ENCODE results near the gene RBP5.

The RBP5 gene

DNA sequence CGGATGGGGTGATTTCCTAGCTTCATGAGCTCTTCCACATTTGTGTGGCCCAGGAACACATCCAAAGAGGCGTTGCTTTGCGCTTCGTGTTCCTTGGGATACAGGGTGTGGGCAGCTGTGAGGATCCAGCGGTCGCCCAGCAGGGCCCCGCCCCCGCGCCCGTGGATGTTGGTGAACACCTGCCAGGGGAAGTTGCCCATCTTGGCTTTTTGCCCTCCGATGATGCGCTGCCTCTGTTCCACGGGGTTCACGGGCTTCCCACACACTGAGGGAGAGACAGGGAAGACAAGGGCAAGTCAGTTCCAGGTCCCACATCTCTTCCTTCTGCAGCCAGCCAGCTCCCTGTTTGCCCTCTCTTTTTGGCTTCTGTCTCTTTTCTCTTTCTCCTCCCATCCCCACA, 47.7 kb downstream of the RBP5 start:
- TF ChIP-seq MYC (IDR thresholded peaks at IDR 0.05; ENCODE audit: low read depth, low read length) (no peak), POLR2A (IDR thresholded peaks at IDR 0.05; ENCODE audit: extremely low read depth, insufficient read length) (no peak)
- TF ChIP-seq, protein P1, sequence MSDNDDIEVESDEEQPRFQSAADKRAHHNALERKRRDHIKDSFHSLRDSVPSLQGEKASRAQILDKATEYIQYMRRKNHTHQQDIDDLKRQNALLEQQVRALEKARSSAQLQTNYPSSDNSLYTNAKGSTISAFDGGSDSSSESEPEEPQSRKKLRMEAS (IDR thresholded peaks at IDR 0.05; ENCODE audit: low read depth, low read length) = no peak
- TF ChIP-seq, protein P2, sequence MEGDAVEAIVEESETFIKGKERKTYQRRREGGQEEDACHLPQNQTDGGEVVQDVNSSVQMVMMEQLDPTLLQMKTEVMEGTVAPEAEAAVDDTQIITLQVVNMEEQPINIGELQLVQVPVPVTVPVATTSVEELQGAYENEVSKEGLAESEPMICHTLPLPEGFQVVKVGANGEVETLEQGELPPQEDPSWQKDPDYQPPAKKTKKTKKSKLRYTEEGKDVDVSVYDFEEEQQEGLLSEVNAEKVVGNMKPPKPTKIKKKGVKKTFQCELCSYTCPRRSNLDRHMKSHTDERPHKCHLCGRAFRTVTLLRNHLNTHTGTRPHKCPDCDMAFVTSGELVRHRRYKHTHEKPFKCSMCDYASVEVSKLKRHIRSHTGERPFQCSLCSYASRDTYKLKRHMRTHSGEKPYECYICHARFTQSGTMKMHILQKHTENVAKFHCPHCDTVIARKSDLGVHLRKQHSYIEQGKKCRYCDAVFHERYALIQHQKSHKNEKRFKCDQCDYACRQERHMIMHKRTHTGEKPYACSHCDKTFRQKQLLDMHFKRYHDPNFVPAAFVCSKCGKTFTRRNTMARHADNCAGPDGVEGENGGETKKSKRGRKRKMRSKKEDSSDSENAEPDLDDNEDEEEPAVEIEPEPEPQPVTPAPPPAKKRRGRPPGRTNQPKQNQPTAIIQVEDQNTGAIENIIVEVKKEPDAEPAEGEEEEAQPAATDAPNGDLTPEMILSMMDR (IDR thresholded peaks at IDR 0.05; ENCODE audit: low read depth, low read length) = no peak
- no peak overlapping the region for H3K4me3 ChIP-seq (ENCODE audit: low read depth, low read length)
- no peak for DNase-seq (ENCODE audit: low read depth)

DNA sequence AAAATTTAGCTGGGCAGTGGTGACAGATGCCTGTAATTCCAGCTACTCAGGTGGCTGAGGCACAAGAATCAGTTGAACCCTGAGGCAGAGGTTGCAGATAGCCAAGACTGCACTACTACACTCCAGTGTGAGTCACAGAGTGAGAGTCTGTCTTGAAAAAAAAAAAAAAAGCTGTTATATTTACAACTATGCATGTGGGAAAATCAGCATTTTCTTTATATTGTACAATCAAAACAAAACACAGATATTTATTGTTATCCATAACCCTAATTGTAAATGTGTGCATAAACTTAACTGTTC, 48.9 kb downstream of the RBP5 start:
- TF ChIP-seq POLR2A (IDR thresholded peaks at IDR 0.05; ENCODE audit: extremely low read depth, insufficient read length) = no peak
- TF ChIP-seq, protein P2 (IDR thresholded peaks at IDR 0.05; ENCODE audit: low read depth, low read length) = no peak
- TF ChIP-seq MYC (IDR thresholded peaks at IDR 0.05; ENCODE audit: low read depth, low read length) = no peak
- TF ChIP-seq, protein P1 (IDR thresholded peaks at IDR 0.05; ENCODE audit: low read depth, low read length) = no peak
- H3K4me3 ChIP-seq (ENCODE audit: low read depth, low read length) = no peak overlapping the region
- DNase-seq (ENCODE audit: low read depth) = no peak

DNA sequence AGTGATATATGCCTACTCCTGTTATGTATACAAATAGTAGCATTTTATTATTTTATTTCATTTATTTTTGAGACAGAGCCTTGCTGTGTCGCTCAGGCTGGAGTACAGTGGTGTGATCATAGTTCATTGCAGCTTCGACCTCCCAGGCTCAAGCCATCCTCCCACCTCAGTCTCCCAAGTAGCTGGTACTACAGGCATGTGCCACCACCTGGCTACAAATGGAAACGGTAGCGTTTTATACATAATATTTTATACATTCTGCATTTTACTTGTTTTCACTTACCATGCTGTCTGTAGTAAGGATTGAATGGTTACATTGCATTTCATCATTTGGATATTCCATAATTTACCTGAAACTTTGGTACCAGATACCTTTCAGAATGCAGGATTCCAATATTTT, 50.5 kb downstream of the RBP5 start:
- no peak overlapping the region for H3K4me3 ChIP-seq (ENCODE audit: low read depth, low read length)
- TF ChIP-seq, protein P1 (IDR thresholded peaks at IDR 0.05; ENCODE audit: low read depth, low read length) = no peak
- TF ChIP-seq, protein P2 (IDR thresholded peaks at IDR 0.05; ENCODE audit: low read depth, low read length) = no peak
- TF ChIP-seq MYC (IDR thresholded peaks at IDR 0.05; ENCODE audit: low read depth, low read length) (no peak), POLR2A (IDR thresholded peaks at IDR 0.05; ENCODE audit: extremely low read depth, insufficient read length) (no peak)

DNA sequence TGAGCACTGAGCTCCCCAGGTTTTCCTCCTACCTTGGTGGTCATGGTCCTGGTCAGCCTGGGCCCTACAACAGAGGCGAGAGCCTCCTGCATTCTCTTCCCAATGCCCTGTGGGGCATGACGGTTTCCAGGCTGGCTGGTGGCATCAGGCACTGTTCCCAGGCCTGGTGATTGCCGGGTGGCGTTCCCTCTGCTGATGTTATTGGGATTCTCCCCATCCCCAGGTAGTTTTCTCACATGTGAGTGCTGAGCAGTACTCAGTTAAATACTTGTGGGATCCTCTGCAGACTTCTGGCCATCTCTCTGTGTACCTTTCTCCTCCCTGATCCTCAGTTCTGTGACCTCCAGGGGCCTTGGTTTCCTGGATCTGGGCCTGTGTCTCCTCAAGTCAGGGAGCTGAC, 52.2 kb downstream of the RBP5 start:
- no peak overlapping the region for H3K4me3 ChIP-seq (ENCODE audit: low read depth, low read length)
- TF ChIP-seq, protein P2 (IDR thresholded peaks at IDR 0.05; ENCODE audit: low read depth, low read length) = no peak
- TF ChIP-seq POLR2A (IDR thresholded peaks at IDR 0.05; ENCODE audit: extremely low read depth, insufficient read length) (no peak), MYC (IDR thresholded peaks at IDR 0.05; ENCODE audit: low read depth, low read length) (no peak)
- TF ChIP-seq, protein P1 (IDR thresholded peaks at IDR 0.05; ENCODE audit: low read depth, low read length) = no peak

More for the DNA sequence above, 50.5 kb downstream of the RBP5 start:
- no peak for DNase-seq (ENCODE audit: low read depth)

DNA sequence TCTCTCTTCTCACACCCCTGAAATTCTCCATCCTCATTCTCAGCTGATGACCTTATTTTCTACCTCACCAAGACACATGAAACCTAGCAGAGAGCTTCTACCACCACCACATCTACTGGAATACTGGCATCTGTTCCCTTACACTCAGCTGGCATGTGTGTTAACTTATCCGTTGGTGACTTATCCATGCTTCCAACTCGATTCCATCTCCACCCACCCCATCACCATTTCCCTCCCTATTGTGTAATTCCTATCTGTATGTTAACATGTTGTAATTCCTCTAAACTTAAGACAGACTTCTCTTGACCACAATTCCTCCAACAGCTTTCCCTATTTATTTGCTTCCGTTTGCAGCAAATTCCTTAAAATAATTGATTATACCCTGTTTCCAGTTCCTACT, 52.8 kb downstream of the RBP5 start:
- DNase-seq (ENCODE audit: low read depth) = no peak

More for the DNA sequence above, 52.2 kb downstream of the RBP5 start:
- DNase-seq (ENCODE audit: low read depth) = no peak

DNA sequence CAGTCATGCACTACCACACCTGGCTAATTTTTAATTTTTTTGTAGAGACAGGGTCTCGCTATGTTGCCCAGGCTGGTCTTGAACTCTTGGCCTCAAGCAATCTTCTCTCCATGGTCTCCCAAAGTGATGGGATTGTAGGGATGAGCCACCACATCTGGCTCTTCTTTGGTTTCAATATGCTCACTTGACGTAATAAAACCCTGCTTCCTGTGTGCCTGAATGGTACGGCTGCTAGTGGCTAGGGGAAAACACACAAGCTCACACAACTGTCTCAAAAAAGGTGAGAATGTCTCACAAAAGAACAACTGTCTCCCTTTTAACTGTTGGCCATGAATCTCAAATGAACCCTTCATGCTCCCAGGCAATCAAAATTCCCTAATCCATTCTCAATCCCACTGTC, 53.2 kb downstream of the RBP5 start:
- no peak for DNase-seq (ENCODE audit: low read depth)
- no peak for TF ChIP-seq POLR2A (IDR thresholded peaks at IDR 0.05; ENCODE audit: extremely low read depth, insufficient read length)
- TF ChIP-seq MYC (IDR thresholded peaks at IDR 0.05; ENCODE audit: low read depth, low read length) = no peak
- TF ChIP-seq, protein P2 (IDR thresholded peaks at IDR 0.05; ENCODE audit: low read depth, low read length) = no peak
- TF ChIP-seq, protein P1 (IDR thresholded peaks at IDR 0.05; ENCODE audit: low read depth, low read length) = no peak
- no peak overlapping the region for H3K4me3 ChIP-seq (ENCODE audit: low read depth, low read length)

More for the DNA sequence above, 52.8 kb downstream of the RBP5 start:
- TF ChIP-seq, protein P1 (IDR thresholded peaks at IDR 0.05; ENCODE audit: low read depth, low read length) = no peak
- no peak for TF ChIP-seq MYC (IDR thresholded peaks at IDR 0.05; ENCODE audit: low read depth, low read length)
- no peak overlapping the region for H3K4me3 ChIP-seq (ENCODE audit: low read depth, low read length)
